ENCODE measurements around the gene STAT1. TPM values are rescaled to one million over a fixed set of nuclear protein-coding genes. Genes with fewer than 3 reads are reported as not detected.

Gene STAT1
- total RNA-seq, 1 donor from 2014 or later = 61.7 TPM

DNA sequence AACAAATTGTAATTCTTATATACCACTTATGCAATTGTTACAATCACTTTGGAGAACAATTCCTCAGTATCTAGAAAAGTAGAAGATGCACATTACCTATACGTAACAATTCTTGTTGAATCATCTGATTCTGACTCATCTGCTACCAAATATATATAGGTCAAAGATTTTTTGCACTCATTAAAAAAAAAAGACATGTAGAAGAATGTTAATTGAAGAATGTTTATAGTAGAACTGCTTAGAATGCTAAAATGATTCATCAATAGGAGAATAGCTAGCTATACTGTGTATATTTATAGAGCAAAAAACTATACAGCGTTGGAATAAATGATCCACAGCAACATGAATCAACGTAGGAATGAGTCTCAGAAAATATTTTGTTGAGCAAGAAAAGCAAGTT lies 29.5 kb upstream of the STAT1 start:
- Mint-ChIP-seq H3K36me3 (no peaks in the 10 kb centered on the region), H3K9me3 (peaks cover 7% of the 10 kb centered on the region), H3K27me3 (ENCODE audit: insufficient read depth, low read depth) (peaks cover 2% of the 10 kb centered on the region), H3K4me1 (peaks cover 1% of the 10 kb centered on the region), H3K4me3 (no peak overlapping the region), H3K27ac (no peak overlapping the region)
- no peaks in the 10 kb centered on the region for H3F3A ChIP-seq (ENCODE audit: low read depth)
- H3K36me3 ChIP-seq = no peaks in the 10 kb centered on the region
- peaks cover 3% of the 10 kb centered on the region for H3K9me3 ChIP-seq (ENCODE audit: low read depth)
- TF ChIP-seq EZH2 (IDR thresholded peaks at IDR 0.05) (no peak), EZH2phosphoT487 (IDR thresholded peaks at IDR 0.05) (no peak)
- TF ChIP-seq, protein P1, sequence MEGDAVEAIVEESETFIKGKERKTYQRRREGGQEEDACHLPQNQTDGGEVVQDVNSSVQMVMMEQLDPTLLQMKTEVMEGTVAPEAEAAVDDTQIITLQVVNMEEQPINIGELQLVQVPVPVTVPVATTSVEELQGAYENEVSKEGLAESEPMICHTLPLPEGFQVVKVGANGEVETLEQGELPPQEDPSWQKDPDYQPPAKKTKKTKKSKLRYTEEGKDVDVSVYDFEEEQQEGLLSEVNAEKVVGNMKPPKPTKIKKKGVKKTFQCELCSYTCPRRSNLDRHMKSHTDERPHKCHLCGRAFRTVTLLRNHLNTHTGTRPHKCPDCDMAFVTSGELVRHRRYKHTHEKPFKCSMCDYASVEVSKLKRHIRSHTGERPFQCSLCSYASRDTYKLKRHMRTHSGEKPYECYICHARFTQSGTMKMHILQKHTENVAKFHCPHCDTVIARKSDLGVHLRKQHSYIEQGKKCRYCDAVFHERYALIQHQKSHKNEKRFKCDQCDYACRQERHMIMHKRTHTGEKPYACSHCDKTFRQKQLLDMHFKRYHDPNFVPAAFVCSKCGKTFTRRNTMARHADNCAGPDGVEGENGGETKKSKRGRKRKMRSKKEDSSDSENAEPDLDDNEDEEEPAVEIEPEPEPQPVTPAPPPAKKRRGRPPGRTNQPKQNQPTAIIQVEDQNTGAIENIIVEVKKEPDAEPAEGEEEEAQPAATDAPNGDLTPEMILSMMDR (IDR thresholded peaks at IDR 0.05) = no peak
- no peak overlapping the region for H3K9ac ChIP-seq
- no peak overlapping the region for H3K27ac ChIP-seq
- no peak overlapping the region for H2AFZ ChIP-seq (replicated peaks)
- H3K4me1 ChIP-seq = no peaks in the 10 kb centered on the region
- no peaks in the 10 kb centered on the region for H3K27me3 ChIP-seq
- H3K4me3 ChIP-seq = no peak overlapping the region
- no peaks in the 10 kb centered on the region for H3K79me2 ChIP-seq (ENCODE audit: low read depth)
- no peak overlapping the region for H3K4me2 ChIP-seq
- no peaks in the 10 kb centered on the region for H4K20me1 ChIP-seq (ENCODE audit: low read depth)
- DNase-seq (ENCODE audit: low spot score) = no peak

DNA sequence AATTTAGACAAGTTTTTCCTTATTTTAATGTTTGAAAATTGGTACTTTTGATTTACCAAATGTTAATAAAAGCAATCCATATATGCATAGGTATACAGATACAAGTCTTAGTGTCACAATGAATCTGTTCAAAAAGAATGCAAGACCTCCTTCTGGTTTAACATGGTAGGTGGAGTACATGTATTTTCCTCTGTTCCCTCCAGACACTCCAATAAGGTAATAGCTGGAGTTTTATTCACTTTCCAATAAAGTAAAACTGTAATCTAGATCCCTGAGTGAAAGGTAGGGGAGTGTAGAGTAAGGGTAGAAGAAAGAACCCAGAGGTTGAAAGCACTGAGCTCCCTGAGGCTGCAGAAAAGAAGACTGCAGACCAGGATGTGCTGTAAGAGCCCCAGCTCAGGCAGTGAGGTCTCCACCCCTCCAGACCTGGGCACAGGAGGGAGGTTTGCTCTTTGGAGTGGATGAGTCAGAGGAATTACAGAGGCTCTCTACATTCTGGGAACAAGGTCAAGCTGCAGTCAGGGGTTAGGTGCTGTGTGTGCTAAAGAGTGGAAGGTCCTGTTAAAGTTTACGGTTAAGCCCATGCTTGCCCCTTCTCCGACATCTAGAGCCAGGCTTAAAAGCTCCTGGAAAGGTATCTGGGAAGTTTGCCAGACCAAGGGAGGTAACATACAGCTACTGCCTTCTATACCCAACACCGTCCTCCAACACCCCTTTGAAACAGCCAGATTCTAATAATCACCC lies 27.6 kb upstream of the STAT1 start:
- no peaks in the 10 kb centered on the region for H3K36me3 Mint-ChIP-seq
- Histone ChIP-seq H2AFZ (replicated peaks) (no peak overlapping the region), H3K9me3 (ENCODE audit: low read depth) (peaks cover 3% of the 10 kb centered on the region), H3F3A (ENCODE audit: low read depth) (no peaks in the 10 kb centered on the region), H3K36me3 (no peaks in the 10 kb centered on the region), H3K4me2 (no peak overlapping the region), H4K20me1 (ENCODE audit: low read depth) (no peaks in the 10 kb centered on the region), H3K27me3 (no peaks in the 10 kb centered on the region), H3K9ac (no peak overlapping the region), H3K27ac (no peak overlapping the region), H3K79me2 (ENCODE audit: low read depth) (no peaks in the 10 kb centered on the region), H3K4me3 (no peak overlapping the region), H3K4me1 (no peaks in the 10 kb centered on the region)
- no peak for DNase-seq (ENCODE audit: low spot score)
- H3K4me1 Mint-ChIP-seq = peaks cover 5% of the 10 kb centered on the region
- TF ChIP-seq EZH2phosphoT487 (IDR thresholded peaks at IDR 0.05) = no peak
- peaks cover 7% of the 10 kb centered on the region for H3K9me3 Mint-ChIP-seq
- H3K27me3 Mint-ChIP-seq (ENCODE audit: insufficient read depth, low read depth) = peaks cover 2% of the 10 kb centered on the region
- H3K27ac Mint-ChIP-seq = no peak overlapping the region
- no peak overlapping the region for H3K4me3 Mint-ChIP-seq

DNA sequence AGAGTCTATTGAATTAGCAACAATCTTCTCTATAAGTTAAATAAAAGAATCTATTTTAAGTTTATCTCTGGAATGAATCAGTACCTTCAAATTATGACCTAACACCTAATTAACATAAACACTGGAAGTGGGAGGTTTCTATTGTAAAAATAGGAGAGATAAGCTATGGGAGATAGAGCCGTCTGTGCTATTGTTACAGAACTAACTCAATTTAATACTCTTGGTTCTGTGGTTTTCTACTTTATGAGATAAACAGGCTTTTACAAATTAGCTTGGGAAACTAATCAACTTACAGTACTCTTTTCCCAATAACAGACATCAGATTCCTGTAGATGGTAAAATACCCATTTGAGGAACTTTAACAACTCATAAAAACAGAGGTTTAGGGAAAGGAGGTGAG lies 25.6 kb upstream of the STAT1 start:
- Histone ChIP-seq H4K20me1 (ENCODE audit: low read depth) (no peaks in the 10 kb centered on the region), H3K27ac (no peak overlapping the region), H3K9ac (no peak overlapping the region), H3F3A (ENCODE audit: low read depth) (no peaks in the 10 kb centered on the region), H2AFZ (replicated peaks) (no peak overlapping the region), H3K4me2 (no peak overlapping the region), H3K36me3 (no peaks in the 10 kb centered on the region), H3K27me3 (no peaks in the 10 kb centered on the region), H3K4me1 (no peaks in the 10 kb centered on the region), H3K9me3 (ENCODE audit: low read depth) (peaks cover under 1% of the 10 kb centered on the region), H3K79me2 (ENCODE audit: low read depth) (no peaks in the 10 kb centered on the region), H3K4me3 (no peak overlapping the region)
- Mint-ChIP-seq H3K9me3 (peaks cover 6% of the 10 kb centered on the region), H3K27ac (no peak overlapping the region), H3K36me3 (no peaks in the 10 kb centered on the region), H3K4me3 (no peak overlapping the region), H3K4me1 (peaks cover 5% of the 10 kb centered on the region), H3K27me3 (ENCODE audit: insufficient read depth, low read depth) (peaks cover 2% of the 10 kb centered on the region)
- no peak for DNase-seq (ENCODE audit: low spot score)
- TF ChIP-seq EZH2 (IDR thresholded peaks at IDR 0.05) (no peak), EZH2phosphoT487 (IDR thresholded peaks at IDR 0.05) (no peak)
- TF ChIP-seq, protein P1 (IDR thresholded peaks at IDR 0.05) = no peak

DNA sequence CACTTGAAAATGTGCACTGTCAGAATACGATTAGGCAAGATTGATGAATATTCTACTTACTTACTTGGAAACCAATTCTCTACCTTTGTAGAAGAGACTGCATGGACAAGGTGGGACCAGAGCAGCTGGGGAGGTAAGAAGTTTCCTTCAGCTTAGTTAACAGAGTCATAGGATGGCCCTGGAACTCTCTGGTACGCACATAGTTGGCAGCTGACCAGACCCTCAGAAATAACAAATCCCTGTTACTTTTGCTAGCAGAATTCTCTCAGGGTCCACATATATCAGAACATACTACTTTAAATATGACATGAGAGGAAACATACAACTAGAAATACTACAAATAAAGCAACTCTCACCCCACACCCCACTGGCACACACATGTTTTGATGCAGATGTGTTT lies 24.8 kb upstream of the STAT1 start:
- Mint-ChIP-seq H3K27me3 (ENCODE audit: insufficient read depth, low read depth) (peaks cover 2% of the 10 kb centered on the region), H3K4me1 (peaks cover 5% of the 10 kb centered on the region), H3K4me3 (no peak overlapping the region), H3K36me3 (no peaks in the 10 kb centered on the region), H3K27ac (no peak overlapping the region), H3K9me3 (peaks cover 2% of the 10 kb centered on the region)
- no peak overlapping the region for H3K4me2 ChIP-seq
- no peak for DNase-seq (ENCODE audit: low spot score)
- no peaks in the 10 kb centered on the region for H3K27me3 ChIP-seq
- H3K9ac ChIP-seq = no peak overlapping the region
- no peaks in the 10 kb centered on the region for H3K4me1 ChIP-seq
- H3K36me3 ChIP-seq = no peaks in the 10 kb centered on the region
- no peak overlapping the region for H2AFZ ChIP-seq (replicated peaks)
- H4K20me1 ChIP-seq (ENCODE audit: low read depth) = no peaks in the 10 kb centered on the region
- H3F3A ChIP-seq (ENCODE audit: low read depth) = no peaks in the 10 kb centered on the region
- no peaks in the 10 kb centered on the region for H3K79me2 ChIP-seq (ENCODE audit: low read depth)
- TF ChIP-seq, protein P1 (IDR thresholded peaks at IDR 0.05) = no peak
- no peak for TF ChIP-seq EZH2phosphoT487 (IDR thresholded peaks at IDR 0.05)
- no peak for TF ChIP-seq EZH2 (IDR thresholded peaks at IDR 0.05)
- no peaks in the 10 kb centered on the region for H3K9me3 ChIP-seq (ENCODE audit: low read depth)
- H3K27ac ChIP-seq = no peak overlapping the region
- H3K4me3 ChIP-seq = no peak overlapping the region

Data from neural progenitor cell (in vitro differentiated cells).